Mucosa of descending colon (tissue), 3 donors: Measurements from ENCODE around the gene FGGY. TPM values are rescaled to one million over a fixed set of nuclear protein-coding genes. Genes with fewer than 3 reads are reported as not detected.

ENCODE experiments used
- ATAC-seq: fragments of 200-7000 bp; cut with Tn5 transposase; one replicate; pipeline ENCODE4 v1.9.1; 2020; ENCODE audit warnings: mild to moderate bottlenecking, moderate library complexity
- DNase-seq, 3 donors: peaks; one replicate each; pipeline ENCODE4 v3.0.0-alpha.2; 2020
- H3K36me3 ChIP-seq: fragments of 200-600 bp; one replicate; pipeline ENCODE4 v1.8.0; 2021; ENCODE audit warnings: low read depth, mild to moderate bottlenecking
- H3K4me1 ChIP-seq: fragments of 200-600 bp; one replicate; pipeline ENCODE4 v1.8.0; 2021; ENCODE audit warnings: low read depth, mild to moderate bottlenecking
- H3K4me3 ChIP-seq: fragments of 200-600 bp; one replicate; pipeline ENCODE4 v1.8.0; 2021; ENCODE audit warnings: mild to moderate bottlenecking
- H3K9me3 ChIP-seq: fragments of 200-600 bp; one replicate; pipeline ENCODE4 v1.8.0; 2021; ENCODE audit warnings: mild to moderate bottlenecking
- CTCF ChIP-seq: fragments of 200-600 bp; IDR thresholded peaks from one replicate; pipeline ENCODE4 v1.8.0; 2022; ENCODE audit warnings: antibody characterized with exemption, mild to moderate bottlenecking
- intact Hi-C, 2 donors: fragments of 100-400 bp; cut with DNase I in 1 of 2; cut with micrococcal nuclease in 1 of 2; formaldehyde crosslinking; loops; one replicate each; pipeline versions ENCODE4 v1.11.0 to v1.11.1; 2022; cut with DNase I, micrococcal nuclease
- total RNA-seq, 3 donors: library from RNA; stranded (reverse); fragmentation: NEBNext Ultra II Directional in 2 of 3; extraction: Animal tissue kit (Norgen Biotek cat#: 25700) in 2 of 3; gene quantifications; one replicate each; pipeline versions ENCODE4 v1.2.1 to v1.2.4, GENCODE V29; 2021 to 2023
- donor health status: DM: no; HTN: no; CAD: no; lungs with moderate emphysema.
- donor health status: DM: no; HTN: no; CAD: no.
- donor health status: DM: no; HTN: yes; CAD: no.

The FGGY gene
- total RNA-seq, 3 donors from 2014 or later: 25.2 to 38.3 (median 36.6) TPM

- ATAC-seq (no peak), DNase-seq (no peak)
- Histone ChIP-seq H3K4me3 (no peak overlapping the region), H3K9me3 (no peaks in the 10 kb centered on the region), H3K36me3 (no peaks in the 10 kb centered on the region), H3K4me1 (peaks cover 6% of the 10 kb centered on the region)
- intact Hi-C loops: no loop called here
- TF ChIP-seq CTCF: no peak
Observed at GRCh38 chr1:59671066-59671952, 374.4 kb downstream of the FGGY start.

- DNase-seq (no peak), ATAC-seq (no peak)
- Histone ChIP-seq H3K36me3 (no peaks in the 10 kb centered on the region), H3K9me3 (no peaks in the 10 kb centered on the region), H3K4me1 (peaks cover 6% of the 10 kb centered on the region), H3K4me3 (no peak overlapping the region)
- TF ChIP-seq CTCF: no peak
- intact Hi-C loops: no loop called here
Observed at GRCh38 chr1:59671953-59672305, 375.0 kb downstream of the FGGY start.

- Histone ChIP-seq H3K4me3 (no peak overlapping the region), H3K4me1 (peaks cover 6% of the 10 kb centered on the region), H3K9me3 (no peaks in the 10 kb centered on the region), H3K36me3 (no peaks in the 10 kb centered on the region)
- ATAC-seq: no peak
- no peak for TF ChIP-seq CTCF
- intact Hi-C loops: no loop called here
- DNase-seq: no peak
Observed at GRCh38 chr1:59672851-59673572, 376.1 kb downstream of the FGGY start.

GRCh38 chr1:59673573-59674450 is 376.9 kb downstream of the FGGY start:
- peaks cover 6% of the 10 kb centered on the region for H3K4me1 ChIP-seq
- H3K36me3 ChIP-seq: no peaks in the 10 kb centered on the region
- no peak overlapping the region for H3K4me3 ChIP-seq
- TF ChIP-seq CTCF: no peak
- no peaks in the 10 kb centered on the region for H3K9me3 ChIP-seq
- ATAC-seq (peak; percentile 88), DNase-seq (peak; percentile 36 to 71 (median 55))
- intact Hi-C loops: no loop called here

GRCh38 chr1:59674595-59674994 is 377.7 kb downstream of the FGGY start:
- H3K4me3 ChIP-seq: no peak overlapping the region
- H3K36me3 ChIP-seq: no peaks in the 10 kb centered on the region
- TF ChIP-seq CTCF: no peak
- ATAC-seq (peak; percentile 39), DNase-seq (no peak)
- no peaks in the 10 kb centered on the region for H3K9me3 ChIP-seq
- peaks cover 6% of the 10 kb centered on the region for H3K4me1 ChIP-seq
- intact Hi-C loops: no loop called here
